WTC11 (cell line): ENCODE results near the gene RAG2. TPM values are rescaled to one million over a fixed set of nuclear protein-coding genes. Genes with fewer than 3 reads are reported as not detected.

ENCODE experiments used
- ATAC-seq: fragments of 200-7000 bp; cut with Tn5 transposase; 2 replicates; pipeline ENCODE4 v1.10.0; 2021; ENCODE audit warnings: mild to moderate bottlenecking, moderate library complexity
- CTCF ChIA-PET: fragments of 300-600 bp; sonication (Branson Sonifier 250); formaldehyde crosslinking; loops from one replicate; lab custom pipeline; 2021; ENCODE audit warnings: antibody characterized with exemption; lab: Charles Lee
- POLR2A ChIA-PET: fragments of 350-600 bp; sonication (Branson Sonifier 250); formaldehyde crosslinking; loops from one replicate; lab custom pipeline; 2021; ENCODE audit warnings: antibody characterized with exemption; lab: Charles Lee
- DNase-seq: peaks from one replicate; pipeline ENCODE4 v3.0.0; 2021; ENCODE audit warnings: low spot score
- H3K27ac Mint-ChIP-seq: 2 replicates; pipeline ENCODE4 v1.8.0; 2021; ENCODE audit warnings: mixed read lengths
- H3K27me3 Mint-ChIP-seq: 2 replicates; pipeline ENCODE4 v1.8.0; 2021; ENCODE audit warnings: low read depth, mild to moderate bottlenecking, moderate library complexity, mixed read lengths
- H3K36me3 Mint-ChIP-seq: 2 replicates; pipeline ENCODE4 v1.8.0; 2021; ENCODE audit warnings: mixed read lengths
- H3K4me1 Mint-ChIP-seq: 2 replicates; pipeline ENCODE4 v1.8.0; 2022; ENCODE audit warnings: mixed read lengths
- H3K4me3 Mint-ChIP-seq: 2 replicates; pipeline ENCODE4 v1.8.0; 2021; ENCODE audit warnings: mild to moderate bottlenecking, moderate library complexity, mixed read lengths
- H3K9me3 Mint-ChIP-seq: 2 replicates; pipeline ENCODE4 v1.8.0; 2021; ENCODE audit warnings: mixed read lengths
- CREM ChIP-seq: sonication (generic); formaldehyde crosslinking; IDR thresholded peaks from 2 replicates; pipeline ENCODE4 v1.8.1; 2022; ENCODE audit warnings: mild to moderate bottlenecking, missing genetic modification reagents, moderate library complexity
- EMX1 ChIP-seq: fragments of 250-450 bp; sonication (Bioruptor Pico); IDR thresholded peaks from 2 replicates; pipeline ENCODE4 v1.8.0; 2021; ENCODE audit warnings: mild to moderate bottlenecking
- ETV6 ChIP-seq: sonication (generic); formaldehyde crosslinking; IDR thresholded peaks from 2 replicates; pipeline ENCODE4 v1.8.1; 2022; ENCODE audit warnings: mild to moderate bottlenecking, missing genetic modification reagents
- FOXJ3 ChIP-seq: sonication (generic); formaldehyde crosslinking; IDR thresholded peaks from 2 replicates; pipeline ENCODE4 v1.9.0; 2021; ENCODE audit warnings: missing genetic modification reagents, mild to moderate bottlenecking, borderline replicate concordance
- JUN ChIP-seq: sonication (generic); formaldehyde crosslinking; IDR thresholded peaks from 2 replicates; pipeline ENCODE4 v1.8.0; 2023; ENCODE audit warnings: mild to moderate bottlenecking, missing genetic modification reagents
- NR1H2 ChIP-seq: sonication (generic); formaldehyde crosslinking; IDR thresholded peaks from 2 replicates; pipeline ENCODE4 v1.9.0; 2021; ENCODE audit warnings: mild to moderate bottlenecking, moderate library complexity, missing genetic modification reagents
- NR2C2 ChIP-seq: sonication (generic); formaldehyde crosslinking; IDR thresholded peaks from 2 replicates; pipeline ENCODE4 v1.8.0; 2022; ENCODE audit warnings: mild to moderate bottlenecking, missing genetic modification reagents
- RELA ChIP-seq: sonication (generic); formaldehyde crosslinking; IDR thresholded peaks from 2 replicates; pipeline ENCODE4 v1.8.1; 2022; ENCODE audit warnings: missing genetic modification reagents, mild to moderate bottlenecking, borderline replicate concordance
- TCF7 ChIP-seq: sonication (generic); formaldehyde crosslinking; IDR thresholded peaks from 2 replicates; pipeline ENCODE4 v1.8.0; 2022; ENCODE audit warnings: mild to moderate bottlenecking, low read depth, missing genetic modification reagents, moderate library complexity
- ZNF232 ChIP-seq: sonication (generic); formaldehyde crosslinking; IDR thresholded peaks from 2 replicates; pipeline ENCODE4 v1.8.0; 2022; ENCODE audit warnings: mild to moderate bottlenecking, missing genetic modification reagents
- ZNF396 ChIP-seq: fragments of 250-450 bp; sonication (Bioruptor Pico); IDR thresholded peaks from 2 replicates; pipeline ENCODE4 v1.8.0; 2021; ENCODE audit warnings: mild to moderate bottlenecking, moderate library complexity, borderline replicate concordance
- ZNF423 ChIP-seq: fragments of 250-450 bp; sonication (Bioruptor Pico); IDR thresholded peaks from 2 replicates; pipeline ENCODE4 v2.1.2; 2022; ENCODE audit warnings: mild to moderate bottlenecking, moderate library complexity
- total RNA-seq: library from RNA; stranded (reverse); gene quantifications from 3 replicates; pipeline ENCODE4 v1.2.3, GENCODE V29; 2021
- TF ChIP-seq, protein P1 (sequence below): fragments of 250-450 bp; sonication (Bioruptor Pico); IDR thresholded peaks from 2 replicates; pipeline ENCODE4 v1.9.0; 2021; ENCODE audit warnings: mild to moderate bottlenecking
- TF ChIP-seq, protein P2 (sequence below): sonication (generic); formaldehyde crosslinking; IDR thresholded peaks from 2 replicates; pipeline ENCODE4 v1.8.1; 2023; ENCODE audit warnings: mild to moderate bottlenecking, missing genetic modification reagents, moderate library complexity
- TF ChIP-seq, protein P3 (sequence below): sonication (generic); formaldehyde crosslinking; IDR thresholded peaks from 2 replicates; pipeline ENCODE4 v1.8.1; 2022; ENCODE audit warnings: mild to moderate bottlenecking, moderate library complexity, missing genetic modification reagents
- TF ChIP-seq, protein P4 (sequence below): sonication (generic); formaldehyde crosslinking; IDR thresholded peaks from 2 replicates; pipeline ENCODE4 v1.8.1; 2023; ENCODE audit warnings: mild to moderate bottlenecking, missing genetic modification reagents, moderate library complexity
- TF ChIP-seq, protein P5 (sequence below): sonication (generic); formaldehyde crosslinking; IDR thresholded peaks from 2 replicates; pipeline ENCODE4 v1.8.1; 2023; ENCODE audit warnings: mild to moderate bottlenecking, missing genetic modification reagents
- TF ChIP-seq, protein P6 (sequence below): fragments of 250-450 bp; sonication (Bioruptor Pico); IDR thresholded peaks from 2 replicates; pipeline ENCODE4 v1.9.0; 2021; ENCODE audit warnings: mild to moderate bottlenecking, borderline replicate concordance
- TF ChIP-seq, protein P7 (sequence below): fragments of 250-450 bp; sonication (Bioruptor Pico); IDR thresholded peaks from 2 replicates; pipeline ENCODE4 v1.9.0; 2021; ENCODE audit warnings: moderate library complexity, mild to moderate bottlenecking, inconsistent platforms, borderline replicate concordance

Gene RAG2
- total RNA-seq, 1 experiment from 2014 or later: not detected

DNA sequence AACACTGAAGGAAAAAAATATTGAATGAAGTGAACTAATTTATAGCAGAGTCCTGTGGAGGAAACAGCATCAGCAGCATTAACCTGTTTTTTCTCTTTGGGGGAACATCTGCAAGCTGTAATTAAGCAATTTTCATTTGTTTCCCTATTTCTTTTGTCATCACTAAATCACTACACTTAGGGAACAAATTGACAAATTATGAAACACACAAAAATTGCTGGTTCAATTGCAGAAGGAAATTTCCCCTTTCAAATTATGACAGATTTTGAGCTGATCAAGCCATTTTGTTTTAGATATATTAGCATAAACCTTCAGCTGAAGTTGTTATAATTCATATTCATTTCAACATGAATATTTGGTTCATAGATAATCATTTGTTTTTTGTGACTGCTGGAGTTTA, 22.2 kb upstream of the RAG2 start (continued):
- TF ChIP-seq, protein P1, sequence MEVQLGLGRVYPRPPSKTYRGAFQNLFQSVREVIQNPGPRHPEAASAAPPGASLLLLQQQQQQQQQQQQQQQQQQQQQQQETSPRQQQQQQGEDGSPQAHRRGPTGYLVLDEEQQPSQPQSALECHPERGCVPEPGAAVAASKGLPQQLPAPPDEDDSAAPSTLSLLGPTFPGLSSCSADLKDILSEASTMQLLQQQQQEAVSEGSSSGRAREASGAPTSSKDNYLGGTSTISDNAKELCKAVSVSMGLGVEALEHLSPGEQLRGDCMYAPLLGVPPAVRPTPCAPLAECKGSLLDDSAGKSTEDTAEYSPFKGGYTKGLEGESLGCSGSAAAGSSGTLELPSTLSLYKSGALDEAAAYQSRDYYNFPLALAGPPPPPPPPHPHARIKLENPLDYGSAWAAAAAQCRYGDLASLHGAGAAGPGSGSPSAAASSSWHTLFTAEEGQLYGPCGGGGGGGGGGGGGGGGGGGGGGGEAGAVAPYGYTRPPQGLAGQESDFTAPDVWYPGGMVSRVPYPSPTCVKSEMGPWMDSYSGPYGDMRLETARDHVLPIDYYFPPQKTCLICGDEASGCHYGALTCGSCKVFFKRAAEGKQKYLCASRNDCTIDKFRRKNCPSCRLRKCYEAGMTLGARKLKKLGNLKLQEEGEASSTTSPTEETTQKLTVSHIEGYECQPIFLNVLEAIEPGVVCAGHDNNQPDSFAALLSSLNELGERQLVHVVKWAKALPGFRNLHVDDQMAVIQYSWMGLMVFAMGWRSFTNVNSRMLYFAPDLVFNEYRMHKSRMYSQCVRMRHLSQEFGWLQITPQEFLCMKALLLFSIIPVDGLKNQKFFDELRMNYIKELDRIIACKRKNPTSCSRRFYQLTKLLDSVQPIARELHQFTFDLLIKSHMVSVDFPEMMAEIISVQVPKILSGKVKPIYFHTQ (CRISPR knock-in tag): no peak
- TF ChIP-seq NR1H2 (CRISPR knock-in tag) (no peak), RELA (no peak), NR2C2 (no peak), JUN (no peak)
- TF ChIP-seq, protein P2, sequence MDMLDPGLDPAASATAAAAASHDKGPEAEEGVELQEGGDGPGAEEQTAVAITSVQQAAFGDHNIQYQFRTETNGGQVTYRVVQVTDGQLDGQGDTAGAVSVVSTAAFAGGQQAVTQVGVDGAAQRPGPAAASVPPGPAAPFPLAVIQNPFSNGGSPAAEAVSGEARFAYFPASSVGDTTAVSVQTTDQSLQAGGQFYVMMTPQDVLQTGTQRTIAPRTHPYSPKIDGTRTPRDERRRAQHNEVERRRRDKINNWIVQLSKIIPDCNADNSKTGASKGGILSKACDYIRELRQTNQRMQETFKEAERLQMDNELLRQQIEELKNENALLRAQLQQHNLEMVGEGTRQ (CRISPR knock-in tag): no peak

DNA sequence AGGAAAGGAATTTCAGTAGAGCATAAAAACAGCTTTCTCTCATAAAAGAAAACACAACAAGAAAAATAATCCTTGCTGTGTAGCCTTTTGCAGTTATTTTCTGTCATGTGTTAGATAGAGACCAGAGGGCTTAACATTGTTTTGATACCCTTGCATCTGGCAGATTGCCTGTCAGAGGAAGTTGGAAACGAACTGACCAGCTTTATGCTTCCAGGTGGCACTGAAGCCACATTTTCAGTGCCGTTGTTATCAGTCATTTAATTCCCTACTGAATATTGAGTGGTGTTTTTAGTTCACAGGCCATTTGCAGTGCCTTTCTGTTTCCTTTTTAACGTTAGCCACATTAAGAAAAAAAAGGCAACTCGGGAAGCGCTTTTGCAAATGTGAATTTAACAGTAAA, 21.5 kb upstream of the RAG2 start:
- ChIA-PET CTCF (no interaction called here), POLR2A (no interaction called here)
- Mint-ChIP-seq H3K27me3 (peaks cover 8% of the 10 kb centered on the region), H3K9me3 (peaks cover 62% of the 10 kb centered on the region), H3K36me3 (peaks cover 38% of the 10 kb centered on the region), H3K27ac (no peak overlapping the region)
- ATAC-seq: no peak
- TF ChIP-seq CREM (CRISPR knock-in tag) (no peak), ZNF423 (CRISPR knock-in tag) (no peak), FOXJ3 (CRISPR knock-in tag) (no peak), ZNF232 (CRISPR knock-in tag) (no peak), ETV6 (CRISPR knock-in tag) (no peak), ZNF396 (CRISPR knock-in tag) (no peak), EMX1 (no peak), RELA (no peak), TCF7 (CRISPR knock-in tag) (no peak), NR1H2 (CRISPR knock-in tag) (no peak)
- TF ChIP-seq, protein P3, sequence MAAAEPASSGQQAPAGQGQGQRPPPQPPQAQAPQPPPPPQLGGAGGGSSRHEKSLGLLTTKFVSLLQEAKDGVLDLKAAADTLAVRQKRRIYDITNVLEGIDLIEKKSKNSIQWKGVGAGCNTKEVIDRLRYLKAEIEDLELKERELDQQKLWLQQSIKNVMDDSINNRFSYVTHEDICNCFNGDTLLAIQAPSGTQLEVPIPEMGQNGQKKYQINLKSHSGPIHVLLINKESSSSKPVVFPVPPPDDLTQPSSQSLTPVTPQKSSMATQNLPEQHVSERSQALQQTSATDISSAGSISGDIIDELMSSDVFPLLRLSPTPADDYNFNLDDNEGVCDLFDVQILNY (CRISPR knock-in tag): no peak
- TF ChIP-seq, protein P4, sequence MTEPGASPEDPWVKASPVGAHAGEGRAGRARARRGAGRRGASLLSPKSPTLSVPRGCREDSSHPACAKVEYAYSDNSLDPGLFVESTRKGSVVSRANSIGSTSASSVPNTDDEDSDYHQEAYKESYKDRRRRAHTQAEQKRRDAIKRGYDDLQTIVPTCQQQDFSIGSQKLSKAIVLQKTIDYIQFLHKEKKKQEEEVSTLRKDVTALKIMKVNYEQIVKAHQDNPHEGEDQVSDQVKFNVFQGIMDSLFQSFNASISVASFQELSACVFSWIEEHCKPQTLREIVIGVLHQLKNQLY (CRISPR knock-in tag): no peak
- TF ChIP-seq, protein P5, sequence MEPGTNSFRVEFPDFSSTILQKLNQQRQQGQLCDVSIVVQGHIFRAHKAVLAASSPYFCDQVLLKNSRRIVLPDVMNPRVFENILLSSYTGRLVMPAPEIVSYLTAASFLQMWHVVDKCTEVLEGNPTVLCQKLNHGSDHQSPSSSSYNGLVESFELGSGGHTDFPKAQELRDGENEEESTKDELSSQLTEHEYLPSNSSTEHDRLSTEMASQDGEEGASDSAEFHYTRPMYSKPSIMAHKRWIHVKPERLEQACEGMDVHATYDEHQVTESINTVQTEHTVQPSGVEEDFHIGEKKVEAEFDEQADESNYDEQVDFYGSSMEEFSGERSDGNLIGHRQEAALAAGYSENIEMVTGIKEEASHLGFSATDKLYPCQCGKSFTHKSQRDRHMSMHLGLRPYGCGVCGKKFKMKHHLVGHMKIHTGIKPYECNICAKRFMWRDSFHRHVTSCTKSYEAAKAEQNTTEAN (CRISPR knock-in tag): no peak
- TF ChIP-seq, all 79 proteins: peak for 0
- DNase-seq: no peak
- Mint-ChIP-seq H3K4me3 (no peak overlapping the region), H3K4me1 (no peaks in the 10 kb centered on the region)

DNA sequence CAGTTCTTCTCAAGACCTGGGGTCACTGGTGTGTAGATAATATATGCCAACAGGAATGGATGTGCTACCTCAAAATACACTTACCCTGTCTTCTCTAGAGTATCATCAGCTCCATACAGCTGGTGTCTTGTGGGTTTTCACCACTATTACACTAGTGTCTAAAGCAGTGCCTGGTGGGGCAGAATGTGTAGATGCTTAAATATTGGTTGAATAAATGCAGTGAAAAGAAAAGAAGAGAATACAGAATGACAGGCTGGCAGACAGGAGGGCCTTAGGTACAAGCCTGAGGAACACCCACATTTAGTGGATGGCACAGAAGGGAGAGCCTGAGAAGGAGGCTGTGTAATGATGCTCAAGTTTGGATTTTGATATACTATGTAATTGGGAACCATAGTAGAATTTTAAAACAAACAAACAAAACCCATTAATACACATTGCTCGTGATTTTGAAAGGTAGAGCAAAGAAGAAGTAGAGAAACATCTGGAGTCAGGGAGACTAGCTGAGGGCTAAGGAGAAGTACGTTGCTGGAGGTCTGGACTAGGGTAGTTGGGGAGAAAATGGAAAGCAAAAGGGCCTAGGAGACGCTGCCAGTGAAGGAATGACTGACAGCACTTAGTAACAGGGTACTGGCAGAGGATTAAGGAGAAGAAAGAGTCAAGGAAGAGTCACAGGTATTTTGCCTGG, 20.5 kb upstream of the RAG2 start:
- H3K27me3 Mint-ChIP-seq: peaks cover 5% of the 10 kb centered on the region; the same call in 1 of the 2 replicates
- H3K36me3 Mint-ChIP-seq: peaks cover 33% of the 10 kb centered on the region
- ATAC-seq (no peak), DNase-seq (no peak)
- H3K27ac Mint-ChIP-seq: no peak overlapping the region
- H3K4me3 Mint-ChIP-seq: no peak overlapping the region
- H3K4me1 Mint-ChIP-seq: no peaks in the 10 kb centered on the region
- H3K9me3 Mint-ChIP-seq: peaks cover 59% of the 10 kb centered on the region
- CTCF ChIA-PET: no interaction called here
- POLR2A ChIA-PET: no interaction called here
- TF ChIP-seq, protein P5 (CRISPR knock-in tag): no peak
- TF ChIP-seq, protein P6, sequence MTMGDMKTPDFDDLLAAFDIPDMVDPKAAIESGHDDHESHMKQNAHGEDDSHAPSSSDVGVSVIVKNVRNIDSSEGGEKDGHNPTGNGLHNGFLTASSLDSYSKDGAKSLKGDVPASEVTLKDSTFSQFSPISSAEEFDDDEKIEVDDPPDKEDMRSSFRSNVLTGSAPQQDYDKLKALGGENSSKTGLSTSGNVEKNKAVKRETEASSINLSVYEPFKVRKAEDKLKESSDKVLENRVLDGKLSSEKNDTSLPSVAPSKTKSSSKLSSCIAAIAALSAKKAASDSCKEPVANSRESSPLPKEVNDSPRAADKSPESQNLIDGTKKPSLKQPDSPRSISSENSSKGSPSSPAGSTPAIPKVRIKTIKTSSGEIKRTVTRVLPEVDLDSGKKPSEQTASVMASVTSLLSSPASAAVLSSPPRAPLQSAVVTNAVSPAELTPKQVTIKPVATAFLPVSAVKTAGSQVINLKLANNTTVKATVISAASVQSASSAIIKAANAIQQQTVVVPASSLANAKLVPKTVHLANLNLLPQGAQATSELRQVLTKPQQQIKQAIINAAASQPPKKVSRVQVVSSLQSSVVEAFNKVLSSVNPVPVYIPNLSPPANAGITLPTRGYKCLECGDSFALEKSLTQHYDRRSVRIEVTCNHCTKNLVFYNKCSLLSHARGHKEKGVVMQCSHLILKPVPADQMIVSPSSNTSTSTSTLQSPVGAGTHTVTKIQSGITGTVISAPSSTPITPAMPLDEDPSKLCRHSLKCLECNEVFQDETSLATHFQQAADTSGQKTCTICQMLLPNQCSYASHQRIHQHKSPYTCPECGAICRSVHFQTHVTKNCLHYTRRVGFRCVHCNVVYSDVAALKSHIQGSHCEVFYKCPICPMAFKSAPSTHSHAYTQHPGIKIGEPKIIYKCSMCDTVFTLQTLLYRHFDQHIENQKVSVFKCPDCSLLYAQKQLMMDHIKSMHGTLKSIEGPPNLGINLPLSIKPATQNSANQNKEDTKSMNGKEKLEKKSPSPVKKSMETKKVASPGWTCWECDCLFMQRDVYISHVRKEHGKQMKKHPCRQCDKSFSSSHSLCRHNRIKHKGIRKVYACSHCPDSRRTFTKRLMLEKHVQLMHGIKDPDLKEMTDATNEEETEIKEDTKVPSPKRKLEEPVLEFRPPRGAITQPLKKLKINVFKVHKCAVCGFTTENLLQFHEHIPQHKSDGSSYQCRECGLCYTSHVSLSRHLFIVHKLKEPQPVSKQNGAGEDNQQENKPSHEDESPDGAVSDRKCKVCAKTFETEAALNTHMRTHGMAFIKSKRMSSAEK: no peak
- TF ChIP-seq, protein P7, sequence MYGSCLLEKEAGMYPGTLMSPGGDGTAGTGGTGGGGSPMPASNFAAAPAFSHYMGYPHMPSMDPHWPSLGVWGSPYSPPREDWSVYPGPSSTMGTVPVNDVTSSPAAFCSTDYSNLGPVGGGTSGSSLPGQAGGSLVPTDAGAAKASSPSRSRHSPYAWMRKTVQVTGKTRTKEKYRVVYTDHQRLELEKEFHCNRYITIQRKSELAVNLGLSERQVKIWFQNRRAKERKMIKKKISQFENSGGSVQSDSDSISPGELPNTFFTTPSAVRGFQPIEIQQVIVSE (CRISPR knock-in tag): no peak
